Effector memory CD4-positive, alpha-beta T cell (primary cell): Measurements from ENCODE around the gene ZBTB7B.

ENCODE experiments used
- DNase-seq, 3 donors: peaks; one replicate each; pipeline ENCODE4 v3.0.0-alpha.2; 2020
- H3K27ac ChIP-seq: 2 replicates; pipeline ENCODE4 v1.7.0; 2013; ENCODE audit warnings: mild to moderate bottlenecking, low read length, moderate library complexity; ENCODE audit not compliant: insufficient read depth, poor library complexity, severe bottlenecking
- H3K27me3 ChIP-seq: replicated peaks from 2 replicates; pipeline ENCODE4 v1.7.0; 2013; ENCODE audit warnings: mild to moderate bottlenecking, low read length; ENCODE audit not compliant: insufficient read depth, control insufficient read depth, poor library complexity, severe bottlenecking
- H3K36me3 ChIP-seq: 2 replicates; pipeline ENCODE4 v1.7.0; 2013; ENCODE audit warnings: mild to moderate bottlenecking, low read length, moderate library complexity; ENCODE audit not compliant: control insufficient read depth, insufficient read depth
- H3K4me1 ChIP-seq: 2 replicates; pipeline ENCODE4 v1.7.0; 2013; ENCODE audit warnings: low read length, mild to moderate bottlenecking; ENCODE audit not compliant: control insufficient read depth, insufficient read depth, poor library complexity, severe bottlenecking
- H3K4me3 ChIP-seq: 2 replicates; pipeline ENCODE4 v1.7.0; 2013; ENCODE audit warnings: low read length, low read depth, mild to moderate bottlenecking; ENCODE audit not compliant: insufficient read depth, poor library complexity, severe bottlenecking
- H3K9me3 ChIP-seq: 2 replicates; pipeline ENCODE4 v1.7.0; 2013; ENCODE audit warnings: mild to moderate bottlenecking, low read length, moderate library complexity; ENCODE audit not compliant: control insufficient read depth

The ZBTB7B gene

GRCh38 chr1:155044812-155045657 is 42.4 kb downstream of the ZBTB7B start:
- Histone ChIP-seq H3K27me3 (no peaks in the 10 kb centered on the region), H3K36me3 (no peaks in the 10 kb centered on the region), H3K4me1 (peaks cover under 1% of the 10 kb centered on the region), H3K27ac (no peak overlapping the region), H3K9me3 (no peaks in the 10 kb centered on the region), H3K4me3 (no peak overlapping the region)
- peak in 2 of 3 donors; percentile 28 to 49 for DNase-seq

GRCh38 chr1:155048449-155049334 is 46.1 kb downstream of the ZBTB7B start:
- H3K4me1 ChIP-seq = peaks cover 25% of the 10 kb centered on the region
- H3K27ac ChIP-seq = no peak overlapping the region
- no peaks in the 10 kb centered on the region for H3K9me3 ChIP-seq
- H3K36me3 ChIP-seq = no peaks in the 10 kb centered on the region
- H3K27me3 ChIP-seq = no peaks in the 10 kb centered on the region
- H3K4me3 ChIP-seq = no peak overlapping the region
- no peak for DNase-seq

GRCh38 chr1:155049651-155050559 is 47.3 kb downstream of the ZBTB7B start:
- Histone ChIP-seq H3K27me3 (no peaks in the 10 kb centered on the region), H3K4me3 (peak overlapping the region; percentile 92), H3K36me3 (no peaks in the 10 kb centered on the region), H3K9me3 (no peaks in the 10 kb centered on the region), H3K27ac (peak overlapping the region; percentile 71), H3K4me1 (peaks cover 25% of the 10 kb centered on the region)
- no peak for DNase-seq

- peak; percentile 71 to 78 (median 77) for DNase-seq
- Histone ChIP-seq H3K27me3 (no peaks in the 10 kb centered on the region), H3K9me3 (no peaks in the 10 kb centered on the region), H3K27ac (peak within 1 kb of the TSS; percentile 71), H3K4me3 (peak within 1 kb of the TSS; percentile 92), H3K4me1 (peaks cover 25% of the 10 kb centered on the region), H3K36me3 (no peaks in the 10 kb centered on the region)
Observed at GRCh38 chr1:155050560-155051341, 48.1 kb downstream of the ZBTB7B start, which contains the start of gene ADAM15. TSS of gene ADAM15 (plus strand) at chr1:155051316. CDS start at chr1:155051387, 71 bp downstream.

- no peak for DNase-seq
- Histone ChIP-seq H3K4me1 (peaks cover 25% of the 10 kb centered on the region), H3K36me3 (peaks cover 3% of the 10 kb centered on the region), H3K27ac (peak overlapping the region; percentile 61), H3K27me3 (no peaks in the 10 kb centered on the region), H3K9me3 (no peaks in the 10 kb centered on the region), H3K4me3 (peak overlapping the region; percentile 90)
Observed at GRCh38 chr1:155051342-155051776, 48.8 kb downstream of the ZBTB7B start.

GRCh38 chr1:155051777-155052398 is 49.3 kb downstream of the ZBTB7B start:
- peak overlapping the region; percentile 61 for H3K27ac ChIP-seq
- DNase-seq = no peak
- no peaks in the 10 kb centered on the region for H3K27me3 ChIP-seq
- no peaks in the 10 kb centered on the region for H3K9me3 ChIP-seq
- H3K4me1 ChIP-seq = peaks cover 25% of the 10 kb centered on the region
- H3K36me3 ChIP-seq = peaks cover 7% of the 10 kb centered on the region
- H3K4me3 ChIP-seq = peak overlapping the region; percentile 90

- no peak for DNase-seq
- peak overlapping the region; percentile 90 for H3K4me3 ChIP-seq
- H3K27ac ChIP-seq = peak overlapping the region; percentile 15
- peaks cover 15% of the 10 kb centered on the region for H3K36me3 ChIP-seq
- no peaks in the 10 kb centered on the region for H3K27me3 ChIP-seq
- peaks cover 25% of the 10 kb centered on the region for H3K4me1 ChIP-seq
- no peaks in the 10 kb centered on the region for H3K9me3 ChIP-seq
Observed at GRCh38 chr1:155052439-155053395, 50.1 kb downstream of the ZBTB7B start.

- no peak overlapping the region for H3K4me3 ChIP-seq
- no peaks in the 10 kb centered on the region for H3K27me3 ChIP-seq
- H3K9me3 ChIP-seq = no peaks in the 10 kb centered on the region
- peaks cover 25% of the 10 kb centered on the region for H3K4me1 ChIP-seq
- DNase-seq = no peak
- no peak overlapping the region for H3K27ac ChIP-seq
- peaks cover 23% of the 10 kb centered on the region for H3K36me3 ChIP-seq
Observed at GRCh38 chr1:155053531-155054105, 51.0 kb downstream of the ZBTB7B start.
